Left cardiac atrium (tissue), 4 donors: ENCODE results near the gene SBNO2. TPM values are rescaled to one million over a fixed set of nuclear protein-coding genes. Genes with fewer than 3 reads are reported as not detected.

Experiments used
- ATAC-seq, 2 donors: fragments of 200-7000 bp; cut with Tn5 transposase; one replicate each; pipeline ENCODE4 v1.9.1; 2020; ENCODE audit warnings: mild to moderate bottlenecking in 2 of 2, moderate library complexity in 2 of 2
- DNase-seq: peaks from one replicate; pipeline ENCODE4 v3.0.0-alpha.2; 2020
- intact Hi-C, 2 donors: fragments of 100-400 bp; cut with DNase I; formaldehyde crosslinking; loops; one replicate each; pipeline versions ENCODE4 v1.14.1 to v1.15.1; 2022 to 2023
- total RNA-seq, 2 donors: library from RNA; stranded (reverse); fragmentation: NEBNext Ultra II Directional; extraction: Animal tissue kit (Norgen Biotek cat#: 25700); gene quantifications; one replicate each; pipeline ENCODE4 v1.2.1, GENCODE V29; 2021
- donor health status: DM: no; HTN: yes; CAD: no.
- donor health status: DM: no; HTN: yes; CAD: no; lungs with severe emphysema.
- donor health status: DM: yes; HTN: yes; CAD: no.
- donor health status: Dilated cardiomyopathy.

The SBNO2 gene
- total RNA-seq, 2 donors from 2014 or later, result 27.2 to 64.2 TPM

- DNase-seq, result no peak
- intact Hi-C loops, result no loop called here
- peak in 1 of 2 donors; percentile 32 for ATAC-seq
These were observed 85.6 kb downstream of the SBNO2 start for GRCh38 chr19:1088416-1089010.

GRCh38 chr19:1087813-1088415, 86.2 kb downstream of the SBNO2 start:
- ATAC-seq (peak; percentile 45 to 50), DNase-seq (no peak)
- intact Hi-C loops, result no loop called here

- DNase-seq, result no peak
- intact Hi-C loops, result no loop called here
- no peak for ATAC-seq
These were observed 87.5 kb downstream of the SBNO2 start for GRCh38 chr19:1086613-1087012.

- intact Hi-C loops, result no loop called here
- DNase-seq, result no peak
These were observed 88.2 kb downstream of the SBNO2 start for GRCh38 chr19:1085676-1086442.

GRCh38 chr19:1085053-1085658, 88.9 kb downstream of the SBNO2 start:
- intact Hi-C loops, result no loop called here
- DNase-seq, result no peak
- ATAC-seq, result no peak

More at GRCh38 chr19:1085676-1086442, 88.2 kb downstream of the SBNO2 start:
- ATAC-seq, result no peak

GRCh38 chr19:1084024-1084868, 89.8 kb downstream of the SBNO2 start:
- intact Hi-C loops, result no loop called here
- DNase-seq (no peak), ATAC-seq (no peak)

GRCh38 chr19:1082928-1083816, 90.9 kb downstream of the SBNO2 start:
- intact Hi-C loops, result no loop called here
- ATAC-seq (no peak), DNase-seq (no peak)

GRCh38 chr19:1082165-1082927, 91.7 kb downstream of the SBNO2 start:
- intact Hi-C loops, result no loop called here
- DNase-seq, result peak; percentile 55
- ATAC-seq, result peak; percentile 41 to 60

- ATAC-seq (no peak), DNase-seq (no peak)
- intact Hi-C loops, result no loop called here
These were observed 92.5 kb downstream of the SBNO2 start for GRCh38 chr19:1081301-1082164.

- DNase-seq (no peak), ATAC-seq (no peak)
- intact Hi-C loops, result no loop called here
These were observed 93.5 kb downstream of the SBNO2 start for GRCh38 chr19:1080360-1081161.

GRCh38 chr19:1079566-1080111, 94.4 kb downstream of the SBNO2 start:
- ATAC-seq, result no peak
- intact Hi-C loops, result no loop called here
- no peak for DNase-seq

- peak; percentile 35 to 58 for ATAC-seq
- DNase-seq, result peak; percentile 69
- intact Hi-C loops, result no loop called here
These were observed 97.1 kb downstream of the SBNO2 start for GRCh38 chr19:1076951-1077350.

GRCh38 chr19:1076046-1076386, 98.1 kb downstream of the SBNO2 start:
- DNase-seq (no peak), ATAC-seq (no peak)
- intact Hi-C loops, result no loop called here

- intact Hi-C loops, result no loop called here
- ATAC-seq, result peak; percentile 40 to 41
- peak; percentile 88 for DNase-seq
These were observed 99.4 kb downstream of the SBNO2 start for GRCh38 chr19:1074544-1075283.

- ATAC-seq (no peak), DNase-seq (no peak)
- intact Hi-C loops, result no loop called here
These were observed 100.0 kb downstream of the SBNO2 start for GRCh38 chr19:1073956-1074517.
